GM18873 (cell line): ENCODE data around the gene RACGAP1.

Source experiments
- ATAC-seq: cut with Tn5 transposase; IDR thresholded peaks from one replicate; pipeline ENCODE4 v1.9.1; 2021; ENCODE audit warnings: mild to moderate bottlenecking, moderate library complexity, moderate number of reproducible peaks; ENCODE audit not compliant: unreplicated experiment, low FRiP score

The RACGAP1 gene

GRCh38 chr12:49946497-49946896 is 78.8 kb downstream of the RACGAP1 start:
- no peak for ATAC-seq

- no peak for ATAC-seq
Observed at GRCh38 chr12:49946086-49946485, 79.2 kb downstream of the RACGAP1 start.

- no peak for ATAC-seq
Observed at GRCh38 chr12:49945394-49946080, 79.8 kb downstream of the RACGAP1 start.

GRCh38 chr12:49944718-49945117 is 80.6 kb downstream of the RACGAP1 start:
- no peak for ATAC-seq

- no peak for ATAC-seq
Observed at GRCh38 chr12:49944046-49944445, 81.2 kb downstream of the RACGAP1 start.

GRCh38 chr12:49943625-49943960 is 81.7 kb downstream of the RACGAP1 start:
- ATAC-seq: no peak

- ATAC-seq: no peak
Observed at GRCh38 chr12:49942921-49943624, 82.2 kb downstream of the RACGAP1 start.

- ATAC-seq: no peak
Observed at GRCh38 chr12:49942512-49942893, 82.8 kb downstream of the RACGAP1 start.

- ATAC-seq: no peak
Observed at GRCh38 chr12:49941556-49942511, 83.5 kb downstream of the RACGAP1 start.

GRCh38 chr12:49939707-49940106 is 85.6 kb downstream of the RACGAP1 start:
- no peak for ATAC-seq

- ATAC-seq: no peak
Observed at GRCh38 chr12:49939307-49939706, 86.0 kb downstream of the RACGAP1 start.
